GM21528 (cell line): ENCODE data around the gene ATP6V0E1.
"Not testable (repeated sequence)": the region's sequence is repeated elsewhere in the genome, so short reads cannot be mapped to it uniquely, and the experiment has no call there.

Experiments used
- ATAC-seq: cut with Tn5 transposase; IDR thresholded peaks from one replicate; pipeline ENCODE4 v1.9.1; 2021; ENCODE audit warnings: mild to moderate bottlenecking, moderate library complexity; ENCODE audit not compliant: unreplicated experiment, low FRiP score

Gene ATP6V0E1

GRCh38 chr5:173062141-173062540 lies 78.6 kb downstream of the ATP6V0E1 start:
- no peak for ATAC-seq

GRCh38 chr5:173065155-173065554 lies 81.6 kb downstream of the ATP6V0E1 start:
- ATAC-seq, result no peak

GRCh38 chr5:173069671-173070070 lies 86.1 kb downstream of the ATP6V0E1 start:
- ATAC-seq, result no peak

GRCh38 chr5:173075137-173075843 lies 91.7 kb downstream of the ATP6V0E1 start:
- no peak for ATAC-seq

GRCh38 chr5:173075970-173076369 lies 92.4 kb downstream of the ATP6V0E1 start:
- no peak for ATAC-seq

- ATAC-seq, result not testable (repeated sequence)
Observed at GRCh38 chr5:173076471-173076870, 92.9 kb downstream of the ATP6V0E1 start.

- no peak for ATAC-seq
Observed at GRCh38 chr5:173078878-173079277, 95.3 kb downstream of the ATP6V0E1 start.
